A549 (cell line): ENCODE data around the gene SPAG9.

Source experiments
- BCL3 ChIP-seq: fragments of >200 bp; sonication (Bioruptor Twin); formaldehyde crosslinking; IDR thresholded peaks from 3 replicates; pipeline ENCODE4 v1.6.1; 2016
- CTCF ChIP-seq: fragments of >200 bp; sonication (Bioruptor Twin); formaldehyde crosslinking; IDR thresholded peaks from 3 replicates; pipeline ENCODE4 v1.5.1; 2016
- EP300 ChIP-seq, 2 experiments: fragments of >200 bp; sonication (Bioruptor Twin); formaldehyde crosslinking; IDR thresholded peaks; 2 replicates in 1 of 2; 3 replicates in 1 of 2; pipeline ENCODE4 v1.6.1; 2016 to 2017
- FOSB ChIP-seq: fragments of 250-450 bp; sonication (Bioruptor Pico); IDR thresholded peaks from 2 replicates; pipeline ENCODE4 v1.5.0; 2020; ENCODE audit warnings: mild to moderate bottlenecking, moderate library complexity
- HMGXB4 ChIP-seq: fragments of 250-450 bp; sonication (Bioruptor Pico); IDR thresholded peaks from 2 replicates; pipeline ENCODE4 v1.5.0; 2021; ENCODE audit warnings: mild to moderate bottlenecking, moderate library complexity, borderline replicate concordance
- MAFK ChIP-seq: fragments of 450-650 bp; IDR thresholded peaks from 2 replicates; pipeline ENCODE4 v1.6.1; 2014; ENCODE audit not compliant: partially characterized antibody
- MAX ChIP-seq: IDR thresholded peaks from 2 replicates; pipeline ENCODE4 v1.6.1; 2012
- MAZ ChIP-seq: fragments of 150-350 bp; IDR thresholded peaks from 2 replicates; pipeline ENCODE4 v1.6.1; 2014; ENCODE audit warnings: antibody characterized with exemption, low read depth, low read length, borderline replicate concordance
- MYC ChIP-seq: IDR thresholded peaks from 2 replicates; pipeline ENCODE4 v1.6.1; 2012; ENCODE audit warnings: mild to moderate bottlenecking, inconsistent platforms, low read length, improper control_type of control experiment, borderline replicate concordance
- POLR2A ChIP-seq: IDR thresholded peaks from 2 replicates; pipeline ENCODE4 v1.6.1; 2012; ENCODE audit warnings: mild to moderate bottlenecking, low read length
- RAD21 ChIP-seq, 2 experiments: fragments of >200 bp in 1 of 2; sonication (Bioruptor Twin) in 1 of 2; formaldehyde crosslinking in 1 of 2; IDR thresholded peaks in 1 of 2; conservative IDR thresholded peaks in 1 of 2; 2 replicates in 1 of 2; 3 replicates in 1 of 2; pipeline ENCODE4 v1.6.1; 2012 to 2018; ENCODE audit warnings: inconsistent platforms in 1 of 2
- REST ChIP-seq: fragments of 200-600 bp; sonication (generic); IDR thresholded peaks from 2 replicates; pipeline ENCODE4 v1.6.1; 2016; ENCODE audit warnings: antibody characterized with exemption, mild to moderate bottlenecking, moderate library complexity
- USF2 ChIP-seq: fragments of 450-650 bp; IDR thresholded peaks from 2 replicates; pipeline ENCODE4 v1.6.1; 2014; ENCODE audit warnings: antibody characterized with exemption
- ZC3H11A ChIP-seq: fragments of 450-650 bp; IDR thresholded peaks from 2 replicates; pipeline ENCODE4 v1.6.1; 2014; ENCODE audit warnings: antibody characterized with exemption, mild to moderate bottlenecking

- TF ChIP-seq MYC (no peak), CTCF (no peak), USF2 (no peak), HMGXB4 (CRISPR knock-in tag) (no peak), BCL3 (no peak), POLR2A (no peak), EP300 (IDR thresholded peaks at IDR 0.05) (no peak), FOSB (no peak), MAX (no peak), RAD21 (conservative IDR thresholded peaks at IDR 0.05 in 1 of 2, IDR thresholded peaks at IDR 0.05 in 1 of 2) (no peak), MAFK (no peak), REST (no peak), MAZ (no peak), ZC3H11A (no peak)
Measured at GRCh38 chr17:50927287-50927686, 193.4 kb downstream of the SPAG9 start.
